Measurements from ENCODE around the gene CTNNA1.
"Not testable (repeated sequence)": the region's sequence is repeated elsewhere in the genome, so short reads cannot be mapped to it uniquely, and the experiment has no call there.

Gene CTNNA1

DNA sequence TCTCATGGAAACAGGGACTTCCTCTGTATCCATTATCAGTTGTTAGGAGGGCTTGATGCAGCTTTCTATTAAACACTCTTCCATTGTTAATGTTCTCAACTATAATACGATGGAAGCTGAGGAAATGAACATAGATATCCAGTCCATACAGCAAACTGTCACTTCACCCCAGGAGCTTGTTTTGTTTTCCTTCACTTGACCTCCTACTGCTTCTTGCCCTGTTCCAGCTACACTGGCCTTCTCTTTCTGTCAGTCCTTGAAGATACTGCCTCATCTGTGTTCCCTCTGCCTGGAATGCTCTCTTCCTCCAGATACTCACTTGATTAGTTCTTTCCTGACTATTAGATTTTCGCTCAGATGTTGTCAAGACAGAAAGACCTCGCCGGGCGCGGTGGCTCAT lies 17.1 kb downstream of the CTNNA1 start:
- WGBS (ENCODE audit: insufficient coverage), result 100% methylated on average over 4 of the region's 6 CpGs
- CTCF ChIA-PET, result interaction anchor here (1.6 to 1.7 kb wide), 2 partner anchors 19 to 22 kb away, joined by 5 to 6 read pairs; no protein-coding TSS in a partner anchor
- POLR2A ChIA-PET, result interaction anchor here (0.5 to 0.7 kb wide), 3 partner anchors 17 to 47 kb away, joined by 3 read pairs; no protein-coding TSS in a partner anchor

GRCh38 chr5:138770977-138771376 lies 17.8 kb downstream of the CTNNA1 start:
- DNase-seq, result no peak
- Histone ChIP-seq H3K4me1 (ENCODE audit: control extremely low read depth in 1 of 4, control insufficient read depth in 4 of 4, insufficient read depth in 4 of 4, low read length in 3 of 4) (peaks cover 0 to 4% (median 0%) of the 10 kb centered on the region in 4 experiments), H3K4me3 (ENCODE audit: control insufficient read depth in 1 of 7, extremely low read depth in 1 of 7, insufficient read depth in 4 of 7, low read depth in 2 of 7, low read length in 6 of 7) (no peak overlapping the region), H3K9me3 (ENCODE audit: control extremely low read depth in 1 of 5, control insufficient read depth in 4 of 5, insufficient read depth in 2 of 5, low read depth in 1 of 5, low read length in 4 of 5) (no peaks in the 10 kb centered on the region), H3K27ac (ENCODE audit: insufficient read depth in 1 of 2, low read depth in 1 of 2, low read length in 2 of 2, poor library complexity in 1 of 2, severe bottlenecking in 2 of 2) (no peak overlapping the region), H3K36me3 (ENCODE audit: control insufficient read depth in 4 of 4, insufficient read depth in 4 of 4, low read length in 3 of 4) (no peaks in the 10 kb centered on the region), H3K27me3 (replicated peaks in 2 of 5; ENCODE audit: control insufficient read depth in 4 of 5, insufficient read depth in 5 of 5, low read length in 4 of 5) (no peaks in the 10 kb centered on the region)
- CTCF ChIA-PET, result interaction anchor here (1.6 to 1.7 kb wide), 2 partner anchors 19 to 21 kb away, joined by 5 to 6 read pairs; no protein-coding TSS in a partner anchor
- no CpG with 5 or more reads among the region's 1 CpG for WGBS (ENCODE audit: insufficient coverage)
- POLR2A ChIA-PET, result interaction anchor here (0.6 to 0.7 kb wide), 2 partner anchors 22 to 46 kb away, joined by 3 read pairs; no protein-coding TSS in a partner anchor

More for the DNA sequence above, 17.1 kb downstream of the CTNNA1 start:
- Histone ChIP-seq H3K4me1 (ENCODE audit: control extremely low read depth in 1 of 4, control insufficient read depth in 4 of 4, insufficient read depth in 4 of 4, low read length in 3 of 4) (peaks cover 0 to 4% (median 0%) of the 10 kb centered on the region in 4 experiments), H3K4me3 (ENCODE audit: control insufficient read depth in 1 of 7, extremely low read depth in 1 of 7, insufficient read depth in 4 of 7, low read depth in 2 of 7, low read length in 6 of 7) (no peak overlapping the region), H3K27me3 (replicated peaks in 2 of 5; ENCODE audit: control insufficient read depth in 4 of 5, insufficient read depth in 5 of 5, low read length in 4 of 5) (no peaks in the 10 kb centered on the region), H3K27ac (ENCODE audit: insufficient read depth in 1 of 2, low read depth in 1 of 2, low read length in 2 of 2, poor library complexity in 1 of 2, severe bottlenecking in 2 of 2) (no peak overlapping the region), H3K9me3 (ENCODE audit: control extremely low read depth in 1 of 5, control insufficient read depth in 4 of 5, insufficient read depth in 2 of 5, low read depth in 1 of 5, low read length in 4 of 5) (no peaks in the 10 kb centered on the region), H3K36me3 (ENCODE audit: control insufficient read depth in 4 of 4, insufficient read depth in 4 of 4, low read length in 3 of 4) (no peaks in the 10 kb centered on the region)
- no peak for DNase-seq

DNA sequence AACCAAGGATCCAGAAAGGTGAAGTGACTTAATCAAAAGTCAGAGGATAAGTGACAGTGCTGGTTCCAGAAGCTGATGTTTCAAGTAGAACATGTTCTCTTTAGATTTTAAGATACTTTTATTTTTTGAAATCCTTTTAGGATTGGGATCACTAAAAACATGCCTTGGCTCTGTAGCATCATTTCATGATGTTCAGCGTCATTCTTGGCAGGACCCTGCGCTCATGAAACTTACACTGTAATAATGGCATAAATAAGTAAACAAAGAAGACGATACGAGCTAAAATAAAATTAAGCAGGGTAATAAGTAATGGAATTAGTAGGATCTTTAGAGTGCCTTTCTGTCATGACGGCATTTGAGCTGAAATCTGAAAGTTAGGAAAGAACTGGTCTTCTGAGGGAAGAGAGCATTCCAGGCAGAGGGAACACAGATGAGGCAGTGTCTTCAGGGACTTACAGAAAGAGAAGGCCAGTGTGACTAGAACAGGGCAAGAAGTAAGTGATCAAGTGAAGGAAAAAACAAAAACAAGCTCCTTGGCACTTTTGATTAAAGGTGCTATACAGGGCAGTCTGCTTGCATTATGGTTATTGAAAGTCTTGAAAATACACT lies 19.9 kb downstream of the CTNNA1 start:
- H3K36me3 ChIP-seq (ENCODE audit: control insufficient read depth in 4 of 4, insufficient read depth in 4 of 4, low read length in 3 of 4), result peaks cover 0 to under 1% (median 0%) of the 10 kb centered on the region in 4 experiments
- 98% methylated on average over 5 of the region's 5 CpGs for WGBS (ENCODE audit: insufficient coverage)
- no peaks in the 10 kb centered on the region for H3K9me3 ChIP-seq (ENCODE audit: control extremely low read depth in 1 of 5, control insufficient read depth in 4 of 5, insufficient read depth in 2 of 5, low read depth in 1 of 5, low read length in 4 of 5)
- POLR2A ChIA-PET, result interaction anchor here (1.6 kb wide), 1 partner anchor 17 kb away, joined by 3 read pairs; no protein-coding TSS in a partner anchor
- H3K27me3 ChIP-seq (replicated peaks in 2 of 5; ENCODE audit: control insufficient read depth in 4 of 5, insufficient read depth in 5 of 5, low read length in 4 of 5), result no peaks in the 10 kb centered on the region
- H3K4me1 ChIP-seq (ENCODE audit: control extremely low read depth in 1 of 4, control insufficient read depth in 4 of 4, insufficient read depth in 4 of 4, low read length in 3 of 4), result no peaks in the 10 kb centered on the region
- DNase-seq, result no peak
- CTCF ChIA-PET, result interaction anchor here (1.2 to 2.4 kb wide), 6 partner anchors 10 to 193 kb away, joined by 3 to 12 read pairs (median 6); no protein-coding TSS in a partner anchor
- no peak overlapping the region for H3K27ac ChIP-seq (ENCODE audit: insufficient read depth in 1 of 2, low read depth in 1 of 2, low read length in 2 of 2, poor library complexity in 1 of 2, severe bottlenecking in 2 of 2)
- H3K4me3 ChIP-seq (ENCODE audit: control insufficient read depth in 1 of 7, extremely low read depth in 1 of 7, insufficient read depth in 4 of 7, low read depth in 2 of 7, low read length in 6 of 7), result no peak overlapping the region

- not testable (repeated sequence) for H3K27ac ChIP-seq (ENCODE audit: insufficient read depth in 1 of 2, low read depth in 1 of 2, low read length in 2 of 2, poor library complexity in 1 of 2, severe bottlenecking in 2 of 2); H3K4me1 ChIP-seq (ENCODE audit: control extremely low read depth in 1 of 4, control insufficient read depth in 4 of 4, insufficient read depth in 4 of 4, low read length in 3 of 4); DNase-seq; H3K9me3 ChIP-seq (ENCODE audit: control extremely low read depth in 1 of 5, control insufficient read depth in 4 of 5, insufficient read depth in 2 of 5, low read depth in 1 of 5, low read length in 4 of 5); H3K4me3 ChIP-seq (ENCODE audit: control insufficient read depth in 1 of 7, extremely low read depth in 1 of 7, insufficient read depth in 4 of 7, low read depth in 2 of 7, low read length in 6 of 7); H3K36me3 ChIP-seq (ENCODE audit: control insufficient read depth in 4 of 4, insufficient read depth in 4 of 4, low read length in 3 of 4); H3K27me3 ChIP-seq (replicated peaks in 2 of 5; ENCODE audit: control insufficient read depth in 4 of 5, insufficient read depth in 5 of 5, low read length in 4 of 5)
- ChIA-PET POLR2A (interaction anchor here (1.6 kb wide), 1 partner anchor 16 kb away, joined by 3 read pairs; no protein-coding TSS in a partner anchor), CTCF (interaction anchor here (1.0 to 2.4 kb wide), 6 partner anchors 10 to 194 kb away, joined by 3 to 12 read pairs (median 6); no protein-coding TSS in a partner anchor)
- WGBS (ENCODE audit: insufficient coverage), result 97% methylated on average over 6 of the region's 6 CpGs
Measured at GRCh38 chr5:138773624-138774023, 20.4 kb downstream of the CTNNA1 start.

GRCh38 chr5:138775034-138775433 lies 21.8 kb downstream of the CTNNA1 start:
- no peaks in the 10 kb centered on the region for H3K9me3 ChIP-seq (ENCODE audit: control extremely low read depth in 1 of 5, control insufficient read depth in 4 of 5, insufficient read depth in 2 of 5, low read depth in 1 of 5, low read length in 4 of 5)
- POLR2A ChIA-PET, result no interaction called here
- CTCF ChIA-PET, result no interaction called here
- no peaks in the 10 kb centered on the region for H3K27me3 ChIP-seq (replicated peaks in 2 of 5; ENCODE audit: control insufficient read depth in 4 of 5, insufficient read depth in 5 of 5, low read length in 4 of 5)
- no peak overlapping the region for H3K4me3 ChIP-seq (ENCODE audit: control insufficient read depth in 1 of 7, extremely low read depth in 1 of 7, insufficient read depth in 4 of 7, low read depth in 2 of 7, low read length in 6 of 7)
- 100% methylated on average over 1 of the region's 1 CpG for WGBS (ENCODE audit: insufficient coverage)
- peaks cover 0 to 7% (median 1%) of the 10 kb centered on the region in 4 experiments for H3K36me3 ChIP-seq (ENCODE audit: control insufficient read depth in 4 of 4, insufficient read depth in 4 of 4, low read length in 3 of 4)
- no peak for DNase-seq
- H3K27ac ChIP-seq (ENCODE audit: insufficient read depth in 1 of 2, low read depth in 1 of 2, low read length in 2 of 2, poor library complexity in 1 of 2, severe bottlenecking in 2 of 2), result no peak overlapping the region
- H3K4me1 ChIP-seq (ENCODE audit: control extremely low read depth in 1 of 4, control insufficient read depth in 4 of 4, insufficient read depth in 4 of 4, low read length in 3 of 4), result no peaks in the 10 kb centered on the region

DNA sequence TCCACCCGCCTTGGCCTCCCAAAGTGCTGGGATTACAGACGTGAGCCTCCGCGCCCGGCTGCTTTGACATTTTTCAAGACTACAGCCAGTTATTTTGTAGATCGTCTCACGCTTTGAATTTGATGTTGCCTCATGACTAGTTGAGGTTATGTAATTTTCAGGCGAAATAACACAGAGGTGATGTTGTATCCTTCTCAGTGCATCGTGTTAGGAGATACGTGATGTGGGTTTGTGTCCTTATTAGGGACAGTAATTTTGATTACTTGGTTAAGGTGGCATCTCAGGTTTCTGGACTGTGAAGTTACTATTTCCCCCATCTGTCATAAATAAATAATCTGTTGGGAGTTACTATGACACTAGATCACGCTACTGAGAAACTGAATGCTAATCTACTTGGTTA lies 25.0 kb downstream of the CTNNA1 start:
- no peaks in the 10 kb centered on the region for H3K27me3 ChIP-seq (replicated peaks in 2 of 5; ENCODE audit: control insufficient read depth in 4 of 5, insufficient read depth in 5 of 5, low read length in 4 of 5)
- ChIA-PET CTCF (no interaction called here), POLR2A (no interaction called here)
- no peak overlapping the region for H3K4me3 ChIP-seq (ENCODE audit: control insufficient read depth in 1 of 7, extremely low read depth in 1 of 7, insufficient read depth in 4 of 7, low read depth in 2 of 7, low read length in 6 of 7)
- 100% methylated on average over 8 of the region's 11 CpGs for WGBS (ENCODE audit: insufficient coverage)
- peaks cover 2 to 16% (median 8%) of the 10 kb centered on the region in 4 experiments for H3K36me3 ChIP-seq (ENCODE audit: control insufficient read depth in 4 of 4, insufficient read depth in 4 of 4, low read length in 3 of 4)
- H3K4me1 ChIP-seq (ENCODE audit: control extremely low read depth in 1 of 4, control insufficient read depth in 4 of 4, insufficient read depth in 4 of 4, low read length in 3 of 4), result no peaks in the 10 kb centered on the region
- no peak for DNase-seq
- no peaks in the 10 kb centered on the region for H3K9me3 ChIP-seq (ENCODE audit: control extremely low read depth in 1 of 5, control insufficient read depth in 4 of 5, insufficient read depth in 2 of 5, low read depth in 1 of 5, low read length in 4 of 5)
- no peak overlapping the region for H3K27ac ChIP-seq (ENCODE audit: insufficient read depth in 1 of 2, low read depth in 1 of 2, low read length in 2 of 2, poor library complexity in 1 of 2, severe bottlenecking in 2 of 2)

DNA sequence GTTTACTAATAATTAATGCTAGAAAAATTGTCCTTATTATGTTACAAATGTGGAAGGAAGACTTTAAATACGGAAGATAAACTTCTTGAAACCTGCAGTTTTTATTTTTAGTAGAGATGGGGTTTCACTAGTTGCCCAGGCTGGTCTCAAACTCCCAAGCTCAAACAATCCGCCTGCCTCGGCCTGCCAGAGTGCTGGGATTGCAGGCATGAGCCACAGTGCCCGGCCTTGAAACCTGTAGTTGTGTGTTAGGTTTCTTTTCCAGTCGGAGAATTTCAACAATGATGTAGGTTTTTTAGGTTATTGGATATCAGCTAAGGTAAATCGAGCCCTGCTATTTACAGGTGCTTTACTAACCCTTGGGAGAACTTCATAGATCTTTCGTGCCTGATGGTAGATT lies 30.8 kb downstream of the CTNNA1 start:
- Histone ChIP-seq H3K36me3 (ENCODE audit: control insufficient read depth in 4 of 4, insufficient read depth in 4 of 4, low read length in 3 of 4) (peaks cover 6 to 18% (median 11%) of the 10 kb centered on the region in 4 experiments), H3K27me3 (replicated peaks in 2 of 5; ENCODE audit: control insufficient read depth in 4 of 5, insufficient read depth in 5 of 5, low read length in 4 of 5) (no peaks in the 10 kb centered on the region), H3K4me1 (ENCODE audit: control extremely low read depth in 1 of 4, control insufficient read depth in 4 of 4, insufficient read depth in 4 of 4, low read length in 3 of 4) (no peaks in the 10 kb centered on the region), H3K4me3 (ENCODE audit: control insufficient read depth in 1 of 7, extremely low read depth in 1 of 7, insufficient read depth in 4 of 7, low read depth in 2 of 7, low read length in 6 of 7) (no peak overlapping the region), H3K9me3 (ENCODE audit: control extremely low read depth in 1 of 5, control insufficient read depth in 4 of 5, insufficient read depth in 2 of 5, low read depth in 1 of 5, low read length in 4 of 5) (no peaks in the 10 kb centered on the region), H3K27ac (ENCODE audit: insufficient read depth in 1 of 2, low read depth in 1 of 2, low read length in 2 of 2, poor library complexity in 1 of 2, severe bottlenecking in 2 of 2) (no peak overlapping the region)
- POLR2A ChIA-PET, result no interaction called here
- no peak for DNase-seq
- WGBS (ENCODE audit: insufficient coverage), result 100% methylated on average over 5 of the region's 7 CpGs
- CTCF ChIA-PET, result interaction anchor here (1.6 to 2.3 kb wide), 2 partner anchors 9 to 11 kb away, joined by 5 to 6 read pairs; no protein-coding TSS in a partner anchor
